Stimulated activated CD4-positive, alpha-beta T cell treated with anti-CD3 and anti-CD28 coated beads, Interleukin-2, amount 100 ng/mL, for 24 hours (primary cell): ENCODE results near the gene GINM1.

Experiments used
- DNase-seq, 2 donors: peaks; one replicate each; pipeline ENCODE4 v3.0.0-alpha.2; 2020

GINM1 gene

GRCh38 chr6:149600508-149600907 lies 34.3 kb downstream of the GINM1 start:
- no peak for DNase-seq

GRCh38 chr6:149608381-149608982 lies 42.3 kb downstream of the GINM1 start:
- no peak for DNase-seq

GRCh38 chr6:149614337-149614736 lies 48.2 kb downstream of the GINM1 start:
- DNase-seq = no peak

- no peak for DNase-seq
Measured at GRCh38 chr6:149615805-149616204, 49.6 kb downstream of the GINM1 start.

GRCh38 chr6:149627672-149628071 lies 61.5 kb downstream of the GINM1 start:
- no peak for DNase-seq

GRCh38 chr6:149628875-149629510 lies 62.8 kb downstream of the GINM1 start:
- no peak for DNase-seq

- no peak for DNase-seq
Measured at GRCh38 chr6:149634315-149634714, 68.1 kb downstream of the GINM1 start.

- DNase-seq = no peak
Measured at GRCh38 chr6:149636124-149636523, 69.9 kb downstream of the GINM1 start.
